IMR-90 (cell line): ENCODE data around the gene SEMA6A. TPM values are rescaled to one million over a fixed set of nuclear protein-coding genes. Genes with fewer than 3 reads are reported as not detected.

ENCODE experiments used
- ATAC-seq: fragments of 200-7000 bp; cut with Tn5 transposase; 2 replicates; pipeline ENCODE4 v1.9.1; 2020; ENCODE audit warnings: low read depth, mild to moderate bottlenecking, moderate library complexity
- BruUV-seq: library from RNA; stranded (reverse); fragments of 400-500 nt; replicated peaks from 2 replicates; lab custom pipeline; 2021; lab: Mats Ljungman, UMichigan
- CTCF ChIA-PET: fragments of 300-600 bp; formaldehyde crosslinking; extraction: SDS; loops from one replicate; lab custom pipeline; 2021; ENCODE audit warnings: antibody characterized with exemption; lab: Yijun Ruan, JAX
- POLR2A ChIA-PET: fragments of 300-600 bp; sonication (Branson Sonifier 250); formaldehyde crosslinking; loops from one replicate; lab custom pipeline; 2022; ENCODE audit warnings: antibody characterized with exemption; ENCODE audit not compliant: unreplicated experiment; lab: Charles Lee
- DNase-seq: peaks from one replicate; pipeline ENCODE4 v3.0.0; 2013
- H2AFZ ChIP-seq: replicated peaks from 2 replicates; pipeline ENCODE3; 2013; ENCODE audit warnings: low read length, mild to moderate bottlenecking; ENCODE audit not compliant: poor library complexity
- H2AK5ac ChIP-seq: 2 replicates; pipeline ENCODE4 v1.6.1; 2013; ENCODE audit warnings: low read depth, low read length, inconsistent platforms
- H2AK9ac ChIP-seq: replicated peaks from 2 replicates; pipeline ENCODE3; 2013; ENCODE audit warnings: mild to moderate bottlenecking, low read depth, low read length, moderate library complexity; ENCODE audit not compliant: poor library complexity
- H2BK120ac ChIP-seq: 2 replicates; pipeline ENCODE4 v1.6.1; 2013; ENCODE audit warnings: low read depth, low read length, inconsistent platforms
- H2BK15ac ChIP-seq: 3 replicates; pipeline ENCODE4 v1.6.1; 2013; ENCODE audit warnings: low read depth, low read length, inconsistent platforms
- H2BK20ac ChIP-seq: 2 replicates; pipeline ENCODE4 v1.6.1; 2013; ENCODE audit warnings: low read depth, mild to moderate bottlenecking, inconsistent platforms, low read length, moderate library complexity
- H2BK5ac ChIP-seq: 2 replicates; pipeline ENCODE4 v1.6.1; 2013; ENCODE audit warnings: mild to moderate bottlenecking, low read depth, low read length, inconsistent platforms; ENCODE audit not compliant: poor library complexity, severe bottlenecking
- H3K14ac ChIP-seq: replicated peaks from 2 replicates; pipeline ENCODE4 v1.6.1; 2013; ENCODE audit warnings: low read depth, low read length, inconsistent platforms
- H3K18ac ChIP-seq: 2 replicates; pipeline ENCODE4 v1.6.1; 2013; ENCODE audit warnings: low read depth, low read length, control low read depth
- H3K23ac ChIP-seq: 2 replicates; pipeline ENCODE4 v1.6.1; 2013; ENCODE audit warnings: low read depth, low read length, inconsistent platforms
- H3K27ac ChIP-seq: 2 replicates; pipeline ENCODE4 v1.5.1; 2013; ENCODE audit warnings: mild to moderate bottlenecking, control low read depth, low read length; ENCODE audit not compliant: insufficient read depth
- H3K27me3 ChIP-seq: 2 replicates; pipeline ENCODE4 v1.6.1; 2013; ENCODE audit warnings: low read length; ENCODE audit not compliant: control insufficient read depth, insufficient read depth
- H3K36me3 ChIP-seq: 2 replicates; pipeline ENCODE4 v1.6.1; 2013; ENCODE audit warnings: low read length, mixed read lengths; ENCODE audit not compliant: control insufficient read depth, insufficient read depth
- H3K4ac ChIP-seq: 2 replicates; pipeline ENCODE4 v1.6.1; 2013; ENCODE audit warnings: low read depth, low read length, inconsistent platforms
- H3K4me1 ChIP-seq: 2 replicates; pipeline ENCODE4 v1.6.1; 2013; ENCODE audit warnings: low read length, mixed read lengths; ENCODE audit not compliant: control insufficient read depth, insufficient read depth
- H3K4me2 ChIP-seq: 2 replicates; pipeline ENCODE4 v1.6.1; 2013; ENCODE audit warnings: low read depth, mild to moderate bottlenecking, control low read depth, low read length, moderate library complexity
- H3K4me3 ChIP-seq: 2 replicates; pipeline ENCODE4 v1.5.1; 2013; ENCODE audit warnings: low read depth, mild to moderate bottlenecking, control low read depth, low read length, moderate library complexity; ENCODE audit not compliant: insufficient read depth
- H3K56ac ChIP-seq: 2 replicates; pipeline ENCODE4 v1.6.1; 2013; ENCODE audit warnings: low read length, inconsistent platforms; ENCODE audit not compliant: insufficient read depth; ENCODE audit errors: extremely low read depth
- H3K79me1 ChIP-seq, 2 experiments: 2 replicates each; pipeline ENCODE4 v1.6.1; 2013; ENCODE audit warnings: low read length in 2 of 2, inconsistent platforms in 1 of 2, low read depth in 1 of 2
- H3K9ac ChIP-seq: 2 replicates; pipeline ENCODE4 v1.6.1; 2013; ENCODE audit warnings: low read depth, low read length, control low read depth
- H3K9me1 ChIP-seq: 2 replicates; pipeline ENCODE4 v1.6.1; 2013; ENCODE audit warnings: low read length, inconsistent platforms; ENCODE audit not compliant: insufficient read depth
- H3K9me3 ChIP-seq: 2 replicates; pipeline ENCODE4 v1.6.1; 2013; ENCODE audit warnings: low read length; ENCODE audit not compliant: control insufficient read depth, insufficient read depth
- H4K20me1 ChIP-seq: 2 replicates; pipeline ENCODE4 v1.6.1; 2013; ENCODE audit warnings: low read length, inconsistent platforms; ENCODE audit not compliant: insufficient read depth
- H4K5ac ChIP-seq: 2 replicates; pipeline ENCODE4 v1.6.1; 2013; ENCODE audit warnings: mild to moderate bottlenecking, low read depth, low read length, control low read depth
- H4K8ac ChIP-seq, 2 experiments: 2 replicates each; pipeline ENCODE4 v1.6.1; 2013; ENCODE audit warnings: low read depth in 2 of 2, low read length in 2 of 2, control low read depth in 1 of 2, inconsistent platforms in 1 of 2
- H4K91ac ChIP-seq: 2 replicates; pipeline ENCODE4 v1.6.1; 2013; ENCODE audit warnings: low read depth, low read length, inconsistent platforms; ENCODE audit not compliant: insufficient read depth
- BHLHE40 ChIP-seq: fragments of 150-350 bp; IDR thresholded peaks from 2 replicates; pipeline ENCODE4 v1.6.1; 2016; ENCODE audit warnings: mild to moderate bottlenecking, low read depth, low read length
- CEBPB ChIP-seq: IDR thresholded peaks from 2 replicates; pipeline ENCODE4 v1.6.1; 2012; ENCODE audit warnings: low read depth, low read length, improper control_type of control experiment
- CHD1 ChIP-seq: IDR thresholded peaks from 2 replicates; pipeline ENCODE4 v1.6.1; 2012; ENCODE audit warnings: low read depth, low read length, improper control_type of control experiment
- FOS ChIP-seq: fragments of 150-350 bp; IDR thresholded peaks from 2 replicates; pipeline ENCODE4 v1.6.1; 2016; ENCODE audit warnings: low read depth, low read length
- MAZ ChIP-seq: IDR thresholded peaks from 2 replicates; pipeline ENCODE4 v1.6.1; 2012; ENCODE audit warnings: low read depth, mild to moderate bottlenecking, low read length, improper control_type of control experiment, moderate library complexity, borderline replicate concordance
- MXI1 ChIP-seq: IDR thresholded peaks from 2 replicates; pipeline ENCODE4 v1.6.1; 2012; ENCODE audit warnings: low read depth, mild to moderate bottlenecking, low read length, moderate library complexity, borderline replicate concordance
- NFE2L2 ChIP-seq: fragments of 150-350 bp; IDR thresholded peaks from 2 replicates; pipeline ENCODE4 v1.6.1; 2016; ENCODE audit warnings: low read depth, mild to moderate bottlenecking, low read length
- RAD21 ChIP-seq: IDR thresholded peaks from 2 replicates; pipeline ENCODE4 v1.6.1; 2012; ENCODE audit warnings: low read length, improper control_type of control experiment
- RCOR1 ChIP-seq: IDR thresholded peaks from 2 replicates; pipeline ENCODE4 v1.6.1; 2012; ENCODE audit warnings: mild to moderate bottlenecking, low read length, improper control_type of control experiment; ENCODE audit not compliant: insufficient replicate concordance
- RFX5 ChIP-seq: IDR thresholded peaks from 2 replicates; pipeline ENCODE4 v1.8.0; 2012; ENCODE audit warnings: low read depth, mild to moderate bottlenecking, low read length, moderate library complexity
- SMC3 ChIP-seq: fragments of 150-350 bp; IDR thresholded peaks from 2 replicates; pipeline ENCODE4 v1.6.1; 2016; ENCODE audit warnings: low read depth, mild to moderate bottlenecking, antibody characterized with exemption, low read length, moderate library complexity
- WGBS, 2 experiments: methylation state at CpG; one replicate each; pipeline versions ENCODE4 v1.1.5 to v1.1.7; 2013; ENCODE audit warnings: missing lambda C conversion rate in 2 of 2; ENCODE audit not compliant: insufficient read length in 1 of 2; ENCODE audit errors: extremely low coverage in 2 of 2; 5-methylcytosine and 5-hydroxymethylcytosine counted together
- dilution Hi-C: fragments of 300-500 bp; cut with HindIII; formaldehyde crosslinking; loops from one replicate; pipeline ENCODE4 v1.14.3; 2018; ENCODE audit warnings: low sequenced_read_pairs; ENCODE audit not compliant: unreplicated experiment
- in situ Hi-C: fragments of 300-500 bp; cut with MboI; formaldehyde crosslinking; loops from 3 replicates; pipeline ENCODE4 v1.14.3; 2019; ENCODE audit warnings: low sequenced_read_pairs, inconsistent platforms, mixed read lengths
- intact Hi-C: fragments of 100-400 bp; cut with micrococcal nuclease; formaldehyde crosslinking; loops from 2 replicates; pipeline ENCODE4 v1.10.0; 2022
- polyA plus RNA-seq, 3 experiments: library from polyadenylated mRNA; depleted of rRNA; stranded (reverse); fragments of >200 nt; gene quantifications; 2 replicates each; pipeline ENCODE4 v1.2.3, GENCODE V29; 2012; ENCODE audit warnings: low replicate concordance in 1 of 3
- total RNA-seq: library from RNA; depleted of rRNA; stranded (reverse); fragments of >200 nt; gene quantifications from 2 replicates; pipeline ENCODE4 v1.2.3, GENCODE V29; 2012
- TF ChIP-seq, protein P1 (sequence below): fragments of 150-350 bp; IDR thresholded peaks from 2 replicates; pipeline ENCODE4 v1.6.1; 2017; ENCODE audit warnings: mild to moderate bottlenecking, antibody characterized with exemption, low read length, low read depth
- TF ChIP-seq, protein P2 (sequence below): fragments of 150-350 bp; IDR thresholded peaks from 2 replicates; pipeline ENCODE4 v1.6.1; 2016; ENCODE audit warnings: low read depth, mild to moderate bottlenecking, low read length, moderate library complexity, borderline replicate concordance

The SEMA6A gene
- total and polyA plus RNA-seq, 2 of the 4 experiments (the other 2 are of a cell fraction) = 0.27 to 0.36 TPM

DNA sequence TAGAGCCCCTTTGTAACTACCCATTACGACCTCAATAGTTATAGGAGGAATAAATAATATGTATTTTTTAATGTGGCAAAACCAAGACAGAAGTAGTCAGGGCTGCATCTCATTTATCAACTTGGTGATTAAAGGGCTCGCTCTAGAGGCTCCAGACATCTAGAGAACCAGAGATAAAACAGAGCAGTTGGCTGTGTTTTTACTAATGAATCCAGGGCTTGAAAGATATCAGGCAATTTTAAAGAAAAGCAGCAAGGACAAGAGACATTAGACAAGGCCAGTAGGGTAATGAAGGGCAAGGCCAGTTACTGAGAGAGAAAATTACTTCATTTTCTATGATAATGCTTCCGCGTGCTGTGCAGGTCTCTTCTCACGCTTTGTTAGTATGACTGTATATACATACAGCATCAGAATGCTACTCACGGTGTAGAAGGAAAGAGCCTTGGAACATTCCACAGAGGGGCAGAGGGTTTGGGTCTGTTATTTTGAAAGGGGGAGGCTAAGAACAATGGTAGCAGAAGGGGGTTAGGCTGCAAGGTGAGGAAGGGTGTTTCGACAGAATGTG lies 110.4 kb downstream of the SEMA6A start:
- H3K23ac ChIP-seq = no peak overlapping the region
- H4K20me1 ChIP-seq = no peaks in the 10 kb centered on the region
- CTCF ChIA-PET = no interaction called here
- H3K14ac ChIP-seq = no peak overlapping the region
- BruUV-seq = no TSS peak
- no peak for DNase-seq
- H4K5ac ChIP-seq = no peak overlapping the region
- H2AK5ac ChIP-seq = no peak overlapping the region
- no peak overlapping the region for H3K9ac ChIP-seq
- H4K8ac ChIP-seq = no peak overlapping the region
- H3K4me3 ChIP-seq = no peak overlapping the region
- H3K36me3 ChIP-seq = no peaks in the 10 kb centered on the region
- in situ Hi-C loops (no loop called here), intact Hi-C loops (no loop called here), dilution Hi-C loops (no loop called here)
- no peak for ATAC-seq
- H2BK15ac ChIP-seq = no peak overlapping the region
- POLR2A ChIA-PET = no interaction called here
- no peak overlapping the region for H2AFZ ChIP-seq
- no peaks in the 10 kb centered on the region for H3K9me1 ChIP-seq
- H3K4me2 ChIP-seq = no peak overlapping the region
- H2BK120ac ChIP-seq = no peak overlapping the region
- H3K4ac ChIP-seq = no peak overlapping the region
- H3K27ac ChIP-seq = no peak overlapping the region
- no peaks in the 10 kb centered on the region for H3K79me1 ChIP-seq
- H2BK20ac ChIP-seq = no peak overlapping the region
- H3K4me1 ChIP-seq = no peaks in the 10 kb centered on the region
- no peak overlapping the region for H3K56ac ChIP-seq
- no peak overlapping the region for H3K18ac ChIP-seq
- TF ChIP-seq MAZ = no peak
- no peak for TF ChIP-seq MXI1
- no peak for TF ChIP-seq RFX5
- TF ChIP-seq NFE2L2 = no peak
- no peak for TF ChIP-seq RAD21
- TF ChIP-seq, protein P1, sequence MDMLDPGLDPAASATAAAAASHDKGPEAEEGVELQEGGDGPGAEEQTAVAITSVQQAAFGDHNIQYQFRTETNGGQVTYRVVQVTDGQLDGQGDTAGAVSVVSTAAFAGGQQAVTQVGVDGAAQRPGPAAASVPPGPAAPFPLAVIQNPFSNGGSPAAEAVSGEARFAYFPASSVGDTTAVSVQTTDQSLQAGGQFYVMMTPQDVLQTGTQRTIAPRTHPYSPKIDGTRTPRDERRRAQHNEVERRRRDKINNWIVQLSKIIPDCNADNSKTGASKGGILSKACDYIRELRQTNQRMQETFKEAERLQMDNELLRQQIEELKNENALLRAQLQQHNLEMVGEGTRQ = no peak
- no peak for TF ChIP-seq CEBPB
- TF ChIP-seq RCOR1 = no peak
- TF ChIP-seq BHLHE40 = no peak
- no peak for TF ChIP-seq FOS
- TF ChIP-seq CHD1 = no peak
- TF ChIP-seq SMC3 = no peak
- TF ChIP-seq, protein P2, sequence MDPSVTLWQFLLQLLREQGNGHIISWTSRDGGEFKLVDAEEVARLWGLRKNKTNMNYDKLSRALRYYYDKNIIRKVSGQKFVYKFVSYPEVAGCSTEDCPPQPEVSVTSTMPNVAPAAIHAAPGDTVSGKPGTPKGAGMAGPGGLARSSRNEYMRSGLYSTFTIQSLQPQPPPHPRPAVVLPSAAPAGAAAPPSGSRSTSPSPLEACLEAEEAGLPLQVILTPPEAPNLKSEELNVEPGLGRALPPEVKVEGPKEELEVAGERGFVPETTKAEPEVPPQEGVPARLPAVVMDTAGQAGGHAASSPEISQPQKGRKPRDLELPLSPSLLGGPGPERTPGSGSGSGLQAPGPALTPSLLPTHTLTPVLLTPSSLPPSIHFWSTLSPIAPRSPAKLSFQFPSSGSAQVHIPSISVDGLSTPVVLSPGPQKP = no peak
- WGBS, 2 experiments = 76% methylated on average over 3 of the region's 7 CpGs; no CpG with 5 or more reads in 1 of the 2 experiments
- H3K9me3 ChIP-seq = no peaks in the 10 kb centered on the region
- no peak overlapping the region for H4K91ac ChIP-seq
- H2BK5ac ChIP-seq = no peak overlapping the region
- H3K27me3 ChIP-seq = no peaks in the 10 kb centered on the region; the same call in 1 of the 2 replicates
- H2AK9ac ChIP-seq = no peak overlapping the region
